K562 (cell line): ENCODE results near the gene POLR3G. TPM values are rescaled to one million over a fixed set of nuclear protein-coding genes. Genes with fewer than 3 reads are reported as not detected.

Experiments used
- ATF2 ChIP-seq: sonication (generic); formaldehyde crosslinking; IDR thresholded peaks from 2 replicates; pipeline ENCODE4 v1.8.1; 2022; ENCODE audit warnings: missing genetic modification reagents
- CXXC5 ChIP-seq: fragments of 250-450 bp; sonication (Bioruptor Pico); IDR thresholded peaks from 2 replicates; pipeline ENCODE4 v1.8.0; 2022; ENCODE audit warnings: inconsistent platforms, mild to moderate bottlenecking, moderate library complexity
- ETS2 ChIP-seq: IDR thresholded peaks from 2 replicates; pipeline ENCODE4 v1.6.1; 2016; ENCODE audit warnings: borderline replicate concordance, missing genetic modification characterization, mild to moderate bottlenecking, moderate library complexity, missing compliant biosample characterization; ENCODE audit not compliant: poor library complexity, severe bottlenecking
- IRF2 ChIP-seq: sonication (generic); formaldehyde crosslinking; IDR thresholded peaks from 2 replicates; pipeline ENCODE4 v1.8.1; 2022; ENCODE audit warnings: mild to moderate bottlenecking, missing genetic modification reagents
- JUND ChIP-seq, 2 experiments: IDR thresholded peaks; 2 replicates in 1 of 2; 3 replicates in 1 of 2; pipeline ENCODE4 v1.6.1; 2011; ENCODE audit warnings: borderline replicate concordance in 2 of 2, low read depth in 2 of 2, low read length in 2 of 2, improper control_type of control experiment in 1 of 2, missing biosample characterization in 1 of 2, missing genetic modification characterization in 1 of 2, missing genetic modification reagents in 1 of 2
- MBD2 ChIP-seq: sonication (generic); IDR thresholded peaks from 2 replicates; pipeline ENCODE4 v1.6.1; 2016; ENCODE audit warnings: low read depth, borderline replicate concordance
- MTA2 ChIP-seq: fragments of 450-650 bp; IDR thresholded peaks from 2 replicates; pipeline ENCODE4 v1.6.1; 2016; ENCODE audit warnings: low read depth
- NUFIP1 ChIP-seq: fragments of 450-650 bp; IDR thresholded peaks from 2 replicates; pipeline ENCODE4 v1.6.1; 2018; ENCODE audit not compliant: partially characterized antibody
- PBX2 ChIP-seq, 2 experiments: IDR thresholded peaks in 1 of 2; conservative IDR thresholded peaks in 1 of 2; 2 replicates each; pipeline ENCODE4 v1.6.1; 2016; ENCODE audit warnings: low read depth in 2 of 2, mild to moderate bottlenecking in 1 of 2, missing compliant biosample characterization in 1 of 2, missing genetic modification characterization in 1 of 2, moderate library complexity in 1 of 2
- RBM25 ChIP-seq: fragments of 200-400 bp; formaldehyde crosslinking; IDR thresholded peaks from 2 replicates; pipeline ENCODE4 v1.6.1; 2018; ENCODE audit warnings: low read length, low read depth, moderate library complexity; ENCODE audit not compliant: severe bottlenecking
- SREBF1 ChIP-seq: fragments of 150-350 bp; IDR thresholded peaks from 2 replicates; pipeline ENCODE4 v1.6.1; 2014; ENCODE audit warnings: antibody characterized with exemption, low read depth, low read length, borderline replicate concordance
- SRSF3 ChIP-seq: fragments of 200-400 bp; formaldehyde crosslinking; IDR thresholded peaks from 2 replicates; pipeline ENCODE4 v1.6.1; 2016; ENCODE audit warnings: mild to moderate bottlenecking, low read length, moderate library complexity; ENCODE audit not compliant: insufficient read depth
- TBL1XR1 ChIP-seq, 2 experiments: IDR thresholded peaks; 2 replicates each; pipeline ENCODE4 v1.6.1; 2012; ENCODE audit warnings: improper control_type of control experiment in 2 of 2, low read length in 2 of 2, mild to moderate bottlenecking in 1 of 2
- ZBTB8A ChIP-seq: fragments of 450-650 bp; IDR thresholded peaks from 2 replicates; pipeline ENCODE4 v1.6.1; 2018; ENCODE audit warnings: mild to moderate bottlenecking, moderate library complexity; ENCODE audit not compliant: partially characterized antibody
- ZC3H8 ChIP-seq: fragments of 450-650 bp; IDR thresholded peaks from 2 replicates; pipeline ENCODE4 v1.6.1; 2017
- ZNF184 ChIP-seq: sonication (generic); formaldehyde crosslinking; IDR thresholded peaks from 2 replicates; pipeline ENCODE4 v1.5.0; 2020; ENCODE audit warnings: missing genetic modification reagents
- ZNF347 ChIP-seq: fragments of 450-650 bp; formaldehyde crosslinking; IDR thresholded peaks from 2 replicates; pipeline ENCODE4 v1.4.0; 2020; ENCODE audit warnings: low read depth, mild to moderate bottlenecking, moderate library complexity
- ZNF584 ChIP-seq: fragments of 200-800 bp; sonication (Bioruptor generic); IDR thresholded peaks from 2 replicates; pipeline ENCODE4 v1.6.1; 2016; ENCODE audit warnings: low read depth, mild to moderate bottlenecking, missing genetic modification characterization, missing compliant biosample characterization
- ZNF766 ChIP-seq: fragments of 200-800 bp; sonication (Bioruptor generic); conservative IDR thresholded peaks from 2 replicates; pipeline ENCODE4 v1.6.1; 2016; ENCODE audit warnings: missing genetic modification characterization, missing compliant biosample characterization
- polyA plus RNA-seq, 8 experiments: library from polyadenylated mRNA; depleted of rRNA in 4 of 8; stranded (reverse) in 5 of 8; unstranded in 3 of 8; fragments of >200 nt; fragmentation: Nextera tagmentation in 2 of 8; fragmentation: Illumina TruSeq in 1 of 8; extraction: Ambion mirVana in 2 of 8; extraction: Trizol in 1 of 8; gene quantifications; 2 replicates each; pipeline versions ENCODE4 v1.2.1 to v1.2.3, GENCODE V29; 2011 to 2014; ENCODE audit warnings: inconsistent platforms in 1 of 8, missing spikeins in 1 of 8
- total RNA-seq, 7 experiments: library from RNA; depleted of rRNA in 6 of 7; stranded (reverse); fragments of >200 nt in 6 of 7; fragmentation: Illumina TruSeq in 2 of 7; extraction: Trizol in 2 of 7; gene quantifications; 2 replicates each; pipeline versions ENCODE4 v1.2.1 to v1.2.3, GENCODE V29; 2011 to 2021; ENCODE audit warnings: low replicate concordance in 1 of 7
- TF ChIP-seq, protein P1 (sequence below): sonication (generic); formaldehyde crosslinking; IDR thresholded peaks from 2 replicates; pipeline ENCODE4 v1.8.0; 2022; ENCODE audit warnings: mild to moderate bottlenecking, missing genetic modification reagents, borderline replicate concordance

Gene POLR3G
- total and polyA plus RNA-seq, 9 of the 15 experiments (the other 6 are each of a cell fraction or from before 2014, with no cell fraction given), result 39.0 to 111 (median 59.0) TPM

DNA sequence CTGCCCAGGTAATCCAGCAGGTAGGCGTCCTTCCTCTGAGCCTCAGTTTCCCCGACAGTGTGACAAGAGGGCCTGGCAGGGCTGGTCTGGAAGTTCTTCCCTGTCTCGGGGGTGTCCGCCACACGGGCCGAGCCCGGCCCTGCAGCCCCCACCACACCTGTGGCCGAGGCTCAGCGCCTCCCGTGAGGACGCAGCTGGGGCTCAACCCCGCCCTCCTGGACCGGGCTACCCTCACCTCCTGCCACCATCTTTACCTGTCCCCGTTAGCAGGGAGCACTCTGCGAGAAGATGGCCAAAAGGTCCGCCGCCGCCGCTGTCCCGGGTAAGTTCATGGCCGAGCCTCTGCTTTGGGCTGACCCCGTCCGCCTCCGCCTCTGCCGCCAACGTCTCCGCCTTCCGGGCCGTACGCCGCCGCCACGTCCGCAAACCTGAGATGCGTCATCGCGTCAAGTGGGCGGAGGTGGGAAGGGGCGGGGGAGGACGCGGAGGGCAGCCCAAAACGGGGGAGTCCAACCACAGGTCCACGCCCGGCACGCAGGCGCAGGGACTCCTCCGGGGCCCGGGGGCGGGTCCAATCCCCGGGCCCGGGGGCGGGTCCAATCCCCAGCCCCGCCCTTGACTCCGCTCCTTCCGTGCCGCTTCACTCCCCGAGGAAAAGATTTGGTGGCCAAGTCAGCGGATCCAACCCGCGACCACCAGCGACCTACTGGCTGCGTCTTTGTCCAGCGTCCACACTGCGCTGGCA lies 54.7 kb downstream of the POLR3G start, which contains the start of gene LYSMD3 (continued):
- TF ChIP-seq ETS2 (tag) (no peak), NUFIP1 (no peak), IRF2 (CRISPR knock-in tag) (no peak), ZNF184 (CRISPR knock-in tag) (no peak), CXXC5 (CRISPR knock-in tag) (peak; percentile 93), SREBF1 (no peak), TBL1XR1 (IDR thresholded peaks at IDR 0.05; ENCODE audit: low read length in 2 of 2) (no peak), ZBTB8A (no peak), ZNF347 (CRISPR knock-in tag) (no peak), ZNF766 (CRISPR knock-in tag) (no peak), MTA2 (no peak), ATF2 (CRISPR knock-in tag) (no peak), SRSF3 (no peak), MBD2 (peak; percentile 69; the same call in 1 of the 2 replicates), JUND (IDR thresholded peaks at IDR 0.05; ENCODE audit: borderline replicate concordance, low read depth, low read length) (peak; percentile 90), JUND (tag; IDR thresholded peaks at IDR 0.05; ENCODE audit: borderline replicate concordance, low read depth, low read length) (peak; percentile 70; the same call in 1 of the 3 replicates), ZC3H8 (no peak), ZNF584 (CRISPR knock-in tag) (no peak), PBX2 (CRISPR knock-in tag; IDR thresholded peaks at IDR 0.05; ENCODE audit: low read depth) (no peak), PBX2 (tag; conservative IDR thresholded peaks at IDR 0.05; ENCODE audit: low read depth) (no peak), RBM25 (no peak)
- TF ChIP-seq, protein P1, sequence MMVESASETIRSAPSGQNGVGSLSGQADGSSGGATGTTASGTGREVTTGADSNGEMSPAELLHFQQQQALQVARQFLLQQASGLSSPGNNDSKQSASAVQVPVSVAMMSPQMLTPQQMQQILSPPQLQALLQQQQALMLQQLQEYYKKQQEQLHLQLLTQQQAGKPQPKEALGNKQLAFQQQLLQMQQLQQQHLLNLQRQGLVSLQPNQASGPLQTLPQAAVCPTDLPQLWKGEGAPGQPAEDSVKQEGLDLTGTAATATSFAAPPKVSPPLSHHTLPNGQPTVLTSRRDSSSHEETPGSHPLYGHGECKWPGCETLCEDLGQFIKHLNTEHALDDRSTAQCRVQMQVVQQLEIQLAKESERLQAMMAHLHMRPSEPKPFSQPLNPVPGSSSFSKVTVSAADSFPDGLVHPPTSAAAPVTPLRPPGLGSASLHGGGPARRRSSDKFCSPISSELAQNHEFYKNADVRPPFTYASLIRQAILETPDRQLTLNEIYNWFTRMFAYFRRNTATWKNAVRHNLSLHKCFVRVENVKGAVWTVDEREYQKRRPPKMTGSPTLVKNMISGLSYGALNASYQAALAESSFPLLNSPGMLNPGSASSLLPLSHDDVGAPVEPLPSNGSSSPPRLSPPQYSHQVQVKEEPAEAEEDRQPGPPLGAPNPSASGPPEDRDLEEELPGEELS (CRISPR knock-in tag), result peak; percentile 89; the same call in 1 of the 2 replicates
